Activated gamma-delta T cell treated with anti-CD3 and anti-CD28 coated beads, Interleukin-2, amount 50 U/mL, for 16 hours (primary cell): Measurements from ENCODE around the gene RBMY1E.
"Not testable (repeated sequence)": the region's sequence is repeated elsewhere in the genome, so short reads cannot be mapped to it uniquely, and the experiment has no call there.

Experiments
- DNase-seq: peaks from one replicate; pipeline ENCODE4 v3.0.0-alpha.2; 2020; ENCODE audit warnings: low read depth

The RBMY1E gene

DNA sequence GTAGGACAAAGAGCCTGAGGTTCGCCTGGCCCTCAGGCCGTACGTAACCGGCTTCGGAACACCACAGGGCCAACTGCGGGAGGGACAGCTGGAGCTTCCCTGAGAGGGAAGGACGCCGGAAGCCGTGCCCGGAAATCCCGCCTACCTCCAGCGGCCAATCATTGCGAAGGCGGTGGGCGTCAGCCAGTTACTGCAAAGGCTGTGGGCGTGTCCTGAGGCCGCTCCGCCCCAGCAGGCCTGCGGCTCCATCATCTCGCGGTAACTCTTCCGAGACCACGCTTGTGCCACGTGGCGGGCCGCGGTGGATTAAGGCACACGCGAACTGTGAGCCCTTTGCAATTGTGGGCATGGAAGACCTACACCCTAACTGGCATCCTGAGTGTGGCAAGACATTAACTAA lies at the start of gene RBMY1E:
TSS of gene RBMY1E (minus strand) at position 101 of the 400 bp plus-strand sequence. CDS start 1,978 bp downstream, outside the sequence.
- not testable (repeated sequence) for DNase-seq

GRCh38 chrY:21894426-21894825 lies 23.4 kb downstream of the RBMY1E start, which contains the start of gene RBMY1D:
RBMY1D (minus strand) TSS chrY:21894526; CDS start chrY:21892513, 2,013 bp downstream.
- DNase-seq, result not testable (repeated sequence)

DNA sequence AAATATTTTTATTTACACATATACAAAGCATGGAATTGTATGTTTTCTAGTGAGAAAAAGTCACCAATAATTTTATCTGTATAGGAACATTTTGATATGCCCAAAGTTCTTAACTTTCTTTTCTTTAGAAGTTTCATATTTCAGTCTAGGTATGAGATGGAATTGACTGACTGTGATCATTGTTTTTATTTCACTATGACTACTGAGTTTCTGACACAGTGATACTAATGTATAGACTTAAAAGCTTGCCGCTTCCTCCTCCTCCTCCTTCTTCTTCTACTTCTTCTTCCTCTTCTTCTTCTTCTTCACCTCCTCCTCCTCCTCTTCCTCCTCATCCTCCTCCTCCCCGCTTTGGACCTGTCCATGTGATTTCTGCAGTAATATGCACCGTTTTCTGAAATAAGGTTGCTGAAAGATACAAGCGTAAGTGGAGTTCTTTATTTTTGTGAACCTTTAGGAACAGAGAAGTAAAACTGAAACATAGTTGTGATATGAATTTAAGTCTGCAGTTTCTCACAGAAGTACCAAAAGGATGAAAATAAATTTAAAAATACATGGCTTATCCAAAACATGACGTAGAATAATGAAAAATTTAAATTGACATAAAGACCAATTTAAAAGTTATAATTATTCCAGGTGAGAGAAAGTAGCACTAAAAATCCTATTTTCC lies 48.3 kb downstream of the RBMY1E start:
- not testable (repeated sequence) for DNase-seq
